K562 (cell line): ENCODE results near the gene PPM1G.

Source experiments
- KDM5B ChIP-seq: fragments of 200-600 bp; sonication (generic); IDR thresholded peaks from 2 replicates; pipeline ENCODE4 v1.6.1; 2012; ENCODE audit warnings: low read depth, mild to moderate bottlenecking, moderate library complexity, low read length, control low read depth, inconsistent platforms; ENCODE audit not compliant: insufficient replicate concordance
- TAF1 ChIP-seq: IDR thresholded peaks from 2 replicates; pipeline ENCODE4 v1.6.1; 2011; ENCODE audit warnings: mild to moderate bottlenecking, low read length, moderate library complexity; ENCODE audit not compliant: insufficient read depth, control insufficient read depth, severe bottlenecking; ENCODE audit errors: extremely low read depth

DNA sequence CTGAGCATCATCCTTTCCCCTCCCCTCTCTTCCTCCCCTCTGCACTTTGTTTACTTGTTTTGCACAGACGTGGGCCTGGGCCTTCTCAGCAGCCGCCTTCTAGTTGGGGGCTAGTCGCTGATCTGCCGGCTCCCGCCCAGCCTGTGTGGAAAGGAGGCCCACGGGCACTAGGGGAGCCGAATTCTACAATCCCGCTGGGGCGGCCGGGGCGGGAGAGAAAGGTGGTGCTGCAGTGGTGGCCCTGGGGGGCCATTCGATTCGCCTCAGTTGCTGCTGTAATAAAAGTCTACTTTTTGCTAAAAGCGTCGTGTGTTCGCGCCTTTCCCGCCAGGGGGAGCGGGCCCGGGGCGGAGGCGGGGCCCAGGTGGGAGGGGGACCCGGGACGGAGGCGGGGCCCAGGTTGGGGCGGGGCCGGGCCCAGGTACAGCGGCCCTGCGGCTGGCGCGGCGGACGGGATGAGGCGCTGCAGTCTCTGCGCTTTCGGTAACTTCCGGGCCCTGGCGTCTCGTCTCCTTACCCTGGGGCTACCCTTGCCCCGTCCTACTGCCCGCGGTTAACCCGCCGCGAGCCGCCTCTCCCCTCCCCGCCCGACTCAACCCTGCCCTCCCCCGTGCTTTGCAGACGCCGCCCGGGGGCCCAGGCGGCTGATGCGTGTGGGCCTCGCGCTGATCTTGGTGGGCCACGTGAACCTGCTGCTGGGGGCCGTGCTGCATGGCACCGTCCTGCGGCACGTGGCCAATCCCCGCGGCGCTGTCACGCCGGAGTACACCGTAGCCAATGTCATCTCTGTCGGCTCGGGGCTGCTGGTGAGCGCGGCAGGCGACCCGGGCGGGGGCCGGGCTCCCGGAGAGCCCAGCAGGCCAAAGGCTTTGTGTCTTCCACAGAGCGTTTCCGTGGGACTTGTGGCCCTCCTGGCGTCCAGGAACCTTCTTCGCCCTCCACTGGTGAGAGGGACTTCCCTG is 32.8 kb upstream of the PPM1G start, which contains the start of gene KRTCAP3:
- TF ChIP-seq TAF1 (no peak), KDM5B (no peak)
